Smooth muscle cell (in vitro differentiated cells): ENCODE data around the gene GAS7. TPM values are rescaled to one million over a fixed set of nuclear protein-coding genes. Genes with fewer than 3 reads are reported as not detected.
A peak's percentile ranks its signal among the peaks of the same experiment; 100 is the strongest.

Source experiments
- DNase-seq: peaks from one replicate; lab custom pipeline; 2025; ENCODE audit not compliant: unreplicated experiment; lab: John Stamatoyannopoulos, UW
- H2AFZ ChIP-seq: fragments of 200-600 bp; sonication (generic); 2 replicates; pipeline ENCODE4 v1.6.0; 2016; ENCODE audit warnings: antibody characterized with exemption, low read depth, mild to moderate bottlenecking
- H3F3A ChIP-seq: fragments of 200-600 bp; sonication (generic); 2 replicates; pipeline ENCODE4 v1.6.0; 2017; ENCODE audit warnings: antibody characterized with exemption, low read depth
- H3K27ac ChIP-seq: fragments of 200-600 bp; sonication (generic); 2 replicates; pipeline ENCODE4 v1.5.1; 2016; ENCODE audit warnings: low read depth, mild to moderate bottlenecking
- H3K27me3 ChIP-seq: fragments of 200-600 bp; sonication (generic); 2 replicates; pipeline ENCODE4 v1.6.1; 2016; ENCODE audit warnings: low read depth, mild to moderate bottlenecking
- H3K36me3 ChIP-seq: fragments of 200-600 bp; sonication (generic); 2 replicates; pipeline ENCODE4 v1.5.1; 2016; ENCODE audit warnings: low read depth
- H3K4me1 ChIP-seq: fragments of 200-600 bp; sonication (generic); 2 replicates; pipeline ENCODE4 v1.5.1; 2016; ENCODE audit warnings: low read depth
- H3K4me2 ChIP-seq: fragments of 200-600 bp; sonication (generic); 2 replicates; pipeline ENCODE4 v1.6.0; 2016; ENCODE audit warnings: mild to moderate bottlenecking
- H3K4me3 ChIP-seq: fragments of 200-600 bp; sonication (generic); 2 replicates; pipeline ENCODE4 v1.5.1; 2016; ENCODE audit warnings: mild to moderate bottlenecking
- H3K79me2 ChIP-seq: fragments of 200-600 bp; sonication (generic); 2 replicates; pipeline ENCODE4 v1.6.0; 2016; ENCODE audit warnings: low read depth, mild to moderate bottlenecking
- H3K9ac ChIP-seq: fragments of 200-600 bp; sonication (generic); 2 replicates; pipeline ENCODE4 v1.6.0; 2016; ENCODE audit warnings: low read depth
- H3K9me3 ChIP-seq: fragments of 200-600 bp; sonication (generic); replicated peaks from 2 replicates; pipeline ENCODE4 v1.5.1; 2016; ENCODE audit warnings: low read depth
- H4K20me1 ChIP-seq: fragments of 200-600 bp; sonication (generic); 2 replicates; pipeline ENCODE4 v1.6.0; 2016; ENCODE audit warnings: low read depth
- CTCF ChIP-seq: fragments of 200-600 bp; sonication (generic); IDR thresholded peaks from 2 replicates; pipeline ENCODE4 v1.5.1; 2017; ENCODE audit warnings: borderline replicate concordance, mild to moderate bottlenecking, antibody characterized with exemption; ENCODE audit not compliant: insufficient read depth, poor library complexity, severe bottlenecking
- WGBS: methylation state at CpG from one replicate; pipeline ENCODE4 v1.1.7; 2016; ENCODE audit warnings: low lambda C conversion rate; 5-methylcytosine and 5-hydroxymethylcytosine counted together
- polyA plus RNA-seq: library from polyadenylated mRNA; unstranded; fragments of >200 nt; fragmentation: Nextera tagmentation; extraction: Ambion mirVana; gene quantifications from 2 replicates; pipeline ENCODE4 v1.2.1, GENCODE V29; 2016
- total RNA-seq: library from RNA; depleted of rRNA; stranded (reverse); fragments of >200 nt; gene quantifications from 2 replicates; pipeline ENCODE4 v1.2.3, GENCODE V29; 2014

The GAS7 gene
- total and polyA plus RNA-seq, 2 experiments from 2014 or later: 86.8 to 103 TPM

DNA sequence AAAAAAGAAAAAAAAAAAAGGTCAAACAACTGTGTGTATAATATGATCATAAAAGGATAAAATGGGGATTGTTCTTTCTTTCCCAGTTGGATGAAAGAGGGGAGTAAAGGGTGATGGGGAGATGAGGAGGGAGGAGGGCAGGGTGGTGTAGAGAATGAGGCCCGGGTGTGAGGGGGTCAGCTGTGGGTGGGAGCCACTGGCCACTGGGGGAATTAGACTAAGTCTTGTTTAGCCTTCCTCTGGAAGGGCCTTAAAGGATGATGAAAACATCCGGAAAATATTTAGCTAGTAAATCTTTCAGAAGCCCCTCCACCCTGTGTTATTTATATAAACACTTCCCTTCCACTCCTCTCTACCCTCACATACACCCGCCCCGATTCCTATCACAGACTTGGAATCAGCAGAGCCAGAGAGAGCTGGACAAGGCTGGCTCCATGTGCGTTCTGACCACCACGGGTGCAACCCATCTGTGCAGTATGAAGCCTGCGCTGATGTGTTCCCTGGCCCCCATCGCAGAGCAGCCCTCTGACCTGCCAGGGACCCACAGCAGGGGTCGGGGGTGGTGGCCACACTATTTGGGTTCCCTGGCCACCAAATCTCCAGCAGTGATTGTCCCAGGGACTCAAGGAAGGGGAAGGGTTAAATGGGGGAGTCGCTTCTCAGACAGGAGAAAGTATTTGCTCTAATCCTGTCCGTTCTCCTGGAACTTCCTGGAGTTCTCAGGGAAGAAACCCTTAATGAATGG lies 72.7 kb downstream of the GAS7 start:
- peaks cover 26% of the 10 kb centered on the region for H3K4me1 ChIP-seq
- DNase-seq: no peak

DNA sequence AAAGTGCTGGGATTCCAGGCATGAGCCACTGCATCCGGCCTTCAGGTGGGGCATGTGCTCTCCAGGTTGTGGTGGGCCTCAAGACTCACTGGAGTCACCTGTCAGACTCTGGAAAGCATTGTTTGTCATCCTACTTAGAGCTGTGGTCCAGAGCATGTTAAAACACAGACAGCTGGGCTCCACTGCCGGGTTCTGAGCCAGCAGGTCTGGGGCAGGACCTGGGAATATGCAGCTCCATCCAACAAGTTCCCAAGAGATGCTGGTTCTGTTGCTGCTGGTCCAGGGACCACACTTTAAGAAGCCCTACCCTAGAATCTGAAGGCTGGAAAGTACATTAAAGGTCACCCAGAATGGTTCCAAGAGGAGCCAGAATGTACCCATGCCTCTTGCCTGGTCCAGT lies 75.3 kb downstream of the GAS7 start:
- Histone ChIP-seq H3K9ac (no peak overlapping the region), H3K27ac (peak overlapping the region; percentile 47), H3K4me2 (no peak overlapping the region), H3K4me1 (peaks cover 29% of the 10 kb centered on the region), H3K36me3 (no peaks in the 10 kb centered on the region), H2AFZ (no peak overlapping the region), H4K20me1 (peaks cover 59% of the 10 kb centered on the region), H3K4me3 (no peak overlapping the region), H3F3A (peaks cover 25% of the 10 kb centered on the region), H3K27me3 (no peaks in the 10 kb centered on the region), H3K79me2 (peaks cover 71% of the 10 kb centered on the region), H3K9me3 (no peaks in the 10 kb centered on the region)
- DNase-seq: no peak
- no peak for TF ChIP-seq CTCF
- WGBS: 97% methylated on average over 2 of the region's 2 CpGs

More for the DNA sequence above, 72.7 kb downstream of the GAS7 start:
- Histone ChIP-seq H3K4me2 (peak overlapping the region; percentile 73), H3F3A (peaks cover 25% of the 10 kb centered on the region), H3K79me2 (peaks cover 66% of the 10 kb centered on the region), H3K36me3 (no peaks in the 10 kb centered on the region), H3K27me3 (no peaks in the 10 kb centered on the region), H4K20me1 (peaks cover 33% of the 10 kb centered on the region), H3K4me3 (no peak overlapping the region), H3K9ac (no peak overlapping the region), H3K9me3 (no peaks in the 10 kb centered on the region), H2AFZ (no peak overlapping the region), H3K27ac (peak overlapping the region; percentile 94)
- no peak for TF ChIP-seq CTCF
- 24% methylated on average over 11 of the region's 11 CpGs for WGBS

DNA sequence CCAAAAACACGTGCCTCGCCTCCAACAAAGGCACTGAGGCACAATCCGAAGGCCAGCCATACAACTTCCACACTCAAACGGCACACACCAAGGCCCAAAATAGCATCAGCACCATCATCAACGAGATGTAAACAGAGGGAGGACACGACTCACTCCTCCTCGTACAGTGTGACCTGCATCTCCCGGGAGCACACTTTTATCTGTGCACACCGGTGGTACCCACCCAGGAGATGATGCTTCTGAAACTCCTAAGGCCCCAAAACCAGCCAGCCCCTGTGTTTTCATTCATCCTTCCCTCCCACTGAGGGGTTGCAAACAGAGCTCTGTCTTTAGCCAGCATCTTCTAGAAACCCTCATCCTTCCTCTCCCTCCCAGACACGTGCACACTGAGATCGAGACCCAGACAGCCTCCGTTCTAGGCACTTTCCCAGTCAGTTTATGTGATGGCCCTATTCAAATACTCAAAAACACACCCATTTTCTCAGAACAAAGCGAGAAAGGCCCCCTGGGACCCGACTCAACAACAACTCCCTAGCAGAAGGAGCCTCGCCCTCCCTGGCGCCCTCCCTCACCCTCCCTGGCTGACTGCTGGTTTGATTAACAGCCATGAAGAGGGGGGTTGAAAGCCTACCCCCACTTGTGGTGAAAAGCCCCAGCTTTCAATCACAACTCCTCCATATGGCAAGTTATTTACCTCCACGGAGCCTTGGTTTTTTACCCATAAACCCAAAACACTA lies 76.3 kb downstream of the GAS7 start:
- no peak overlapping the region for H2AFZ ChIP-seq
- TF ChIP-seq CTCF: no peak
- 78% methylated on average over 17 of the region's 17 CpGs for WGBS

More for the DNA sequence above, 76.3 kb downstream of the GAS7 start:
- Histone ChIP-seq H3F3A (peaks cover 29% of the 10 kb centered on the region), H4K20me1 (peaks cover 64% of the 10 kb centered on the region), H3K4me3 (no peak overlapping the region), H3K9ac (no peak overlapping the region), H3K4me1 (peaks cover 27% of the 10 kb centered on the region), H3K27me3 (no peaks in the 10 kb centered on the region), H3K9me3 (no peaks in the 10 kb centered on the region), H3K79me2 (peaks cover 74% of the 10 kb centered on the region), H3K36me3 (no peaks in the 10 kb centered on the region), H3K4me2 (no peak overlapping the region), H3K27ac (no peak overlapping the region)
- DNase-seq: no peak
